CD1c-positive myeloid dendritic cell (primary cell): Measurements from ENCODE around the gene SEMA5B.
A peak's percentile ranks its signal among the peaks of the same experiment; 100 is the strongest.

Experiments used
- DNase-seq: peaks from one replicate; pipeline ENCODE4 v3.0.0-alpha.2; 2016; ENCODE audit errors: extremely low spot score

SEMA5B gene

DNA sequence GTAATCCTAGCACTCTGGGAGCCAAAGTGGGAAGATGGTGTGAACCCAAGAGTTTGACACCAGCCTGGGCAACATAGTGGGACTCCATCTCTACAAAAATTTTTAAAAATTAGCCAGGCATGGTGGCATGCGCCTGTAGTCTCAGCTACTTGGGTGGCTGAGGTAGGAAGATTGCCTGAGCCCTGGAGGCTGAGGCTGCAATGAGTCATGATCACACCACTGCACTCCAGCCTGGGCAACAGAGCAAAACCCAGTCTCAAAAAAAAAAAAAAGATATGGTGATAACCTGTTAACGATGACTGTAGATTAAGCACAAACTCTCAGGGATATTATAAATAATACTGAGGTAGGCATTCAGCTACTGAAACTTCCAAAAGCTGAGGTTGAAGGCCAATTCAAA, 125.2 kb downstream of the SEMA5B start:
- DNase-seq = no peak

DNA sequence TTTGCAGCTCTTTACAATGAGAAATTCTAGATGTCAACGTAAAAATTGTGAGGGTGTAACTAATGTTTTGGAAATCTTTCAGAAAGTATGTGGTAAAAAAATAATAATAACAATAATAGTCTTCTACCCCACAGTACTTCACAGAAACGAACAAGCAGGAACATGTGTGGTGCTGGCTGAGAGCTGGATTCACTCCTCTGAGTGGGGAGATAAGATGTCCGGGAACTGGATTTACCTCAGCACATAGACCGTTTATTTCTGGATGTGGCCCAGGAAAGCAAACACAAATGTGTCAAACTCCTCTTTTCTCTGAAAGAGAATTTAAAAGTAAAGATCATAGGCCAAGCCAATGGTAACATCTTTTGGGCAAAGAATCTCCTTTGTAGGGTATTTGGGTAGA, 129.3 kb downstream of the SEMA5B start:
- no peak for DNase-seq

GRCh38 chr3:122893754-122894668, 133.6 kb downstream of the SEMA5B start:
- no peak for DNase-seq

- no peak for DNase-seq
Measured at GRCh38 chr3:122893282-122893681, 134.3 kb downstream of the SEMA5B start.

- no peak for DNase-seq
Measured at GRCh38 chr3:122892118-122892960, 135.2 kb downstream of the SEMA5B start.

DNA sequence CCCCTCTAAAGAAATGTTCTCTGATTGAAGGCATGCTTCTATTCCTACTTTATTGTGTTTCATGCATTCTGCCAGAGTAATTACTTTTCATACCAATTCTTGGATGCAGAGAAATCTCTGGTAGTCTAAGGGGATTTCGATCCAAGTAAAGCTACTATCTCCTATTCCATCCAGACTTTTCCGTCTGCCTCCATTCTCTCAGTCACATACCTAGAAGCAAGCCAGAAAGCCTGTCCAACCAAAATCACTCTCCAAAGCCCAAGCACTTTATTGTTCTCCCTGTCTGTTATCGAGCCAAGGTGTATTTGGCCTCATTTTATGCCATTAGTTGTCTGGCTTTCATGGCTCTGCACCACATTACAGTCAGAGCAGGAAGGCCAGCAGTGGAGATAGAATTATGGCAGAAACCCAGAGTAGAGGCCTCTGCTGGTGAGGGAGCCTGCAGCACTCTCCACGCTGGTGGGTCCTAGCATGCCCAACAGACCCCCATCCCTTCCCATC, 136.8 kb downstream of the SEMA5B start:
- DNase-seq = no peak

GRCh38 chr3:122890077-122890719, 137.4 kb downstream of the SEMA5B start:
- DNase-seq = peak; percentile 60

- DNase-seq = no peak
Measured at GRCh38 chr3:122886946-122887345, 140.6 kb downstream of the SEMA5B start.

GRCh38 chr3:122886251-122886650, 141.3 kb downstream of the SEMA5B start:
- no peak for DNase-seq

GRCh38 chr3:122882361-122882947, 145.1 kb downstream of the SEMA5B start:
- no peak for DNase-seq

GRCh38 chr3:122880624-122881023, 146.9 kb downstream of the SEMA5B start:
- no peak for DNase-seq

- DNase-seq = no peak
Measured at GRCh38 chr3:122880173-122880572, 147.4 kb downstream of the SEMA5B start.

DNA sequence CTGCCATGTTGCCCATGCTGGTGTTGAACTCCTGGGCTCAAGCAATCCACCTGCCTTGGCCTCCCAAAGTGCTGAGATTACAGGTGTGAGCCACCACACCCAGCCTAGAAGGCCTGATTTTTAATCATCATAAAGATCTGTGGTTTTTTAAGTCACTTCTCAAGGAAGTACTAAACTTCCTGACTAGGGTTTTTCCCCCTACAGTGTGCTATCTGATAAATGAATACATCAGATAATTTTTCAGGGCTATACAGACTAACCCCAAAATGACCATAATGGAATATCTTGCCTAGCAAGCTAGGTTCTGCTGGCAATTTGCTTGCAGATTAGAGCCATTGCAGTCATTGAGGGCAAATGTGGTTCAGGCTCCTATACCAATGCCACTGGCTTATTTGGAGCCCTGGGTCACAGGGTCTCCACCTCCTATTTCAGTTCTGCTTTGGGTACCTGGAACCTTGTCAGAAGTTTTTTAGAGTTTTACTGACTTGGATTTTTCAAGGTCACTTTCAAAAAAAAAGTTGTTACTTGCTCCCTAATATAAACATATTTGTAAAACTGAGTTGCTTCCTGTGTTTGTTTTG, 151.9 kb downstream of the SEMA5B start:
- DNase-seq = no peak

GRCh38 chr3:122873741-122874515, 153.6 kb downstream of the SEMA5B start:
- no peak for DNase-seq

GRCh38 chr3:122868322-122868721, 159.2 kb downstream of the SEMA5B start:
- DNase-seq = no peak

GRCh38 chr3:122864498-122864897, 163.1 kb downstream of the SEMA5B start:
- no peak for DNase-seq

GRCh38 chr3:122862381-122862780, 165.2 kb downstream of the SEMA5B start:
- DNase-seq = no peak
